ENCODE data around the gene GPHA2. TPM values are rescaled to one million over a fixed set of nuclear protein-coding genes. Genes with fewer than 3 reads are reported as not detected.
A peak's percentile ranks its signal among the peaks of the same experiment; 100 is the strongest.

The GPHA2 gene
- total and polyA plus RNA-seq, 2 of the 13 experiments (the other 11 are each of a cell fraction or from before 2014, with no cell fraction given) = 13.0 to 19.1 TPM

DNA sequence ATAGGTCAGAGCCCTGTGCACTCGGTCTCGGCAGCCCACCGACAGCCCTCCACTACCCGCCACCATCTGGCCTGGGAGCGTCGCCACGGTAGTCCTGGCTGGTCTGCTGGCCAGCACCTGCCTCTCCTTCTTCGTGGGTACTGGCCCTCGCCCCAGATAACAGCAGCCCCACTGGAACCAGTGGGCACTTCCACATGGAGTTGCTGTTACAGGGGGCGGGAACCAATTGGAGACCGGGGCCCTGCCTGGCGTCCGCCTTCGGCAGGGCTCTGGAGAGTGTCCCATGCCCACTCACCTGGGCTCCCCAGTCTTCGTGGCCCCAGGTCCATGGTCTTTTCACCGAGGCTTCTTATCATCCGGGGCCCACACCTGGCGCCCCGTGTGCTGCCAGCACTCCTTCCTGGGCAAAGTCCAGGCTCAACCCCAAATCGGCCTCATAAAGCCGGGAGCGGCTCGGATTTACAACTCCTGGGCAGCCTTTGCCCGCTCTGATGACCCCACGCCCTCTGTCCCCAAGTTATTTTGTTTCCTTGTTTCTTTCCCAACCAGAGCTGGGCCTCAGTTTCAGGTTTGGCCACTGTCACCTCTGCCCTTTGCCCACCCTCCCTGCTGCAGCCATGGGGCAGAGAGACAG is 44.4 kb downstream of the GPHA2 start (continued):
- TF ChIP-seq ZNF639 (CRISPR knock-in tag; conservative IDR thresholded peaks at IDR 0.05) (no peak), MXI1 (IDR thresholded peaks at IDR 0.05; ENCODE audit: borderline replicate concordance, low read depth, low read length) (no peak), FOXA3 (CRISPR knock-in tag; IDR thresholded peaks at IDR 0.05) (no peak), TRIM24 (CRISPR knock-in tag; IDR thresholded peaks at IDR 0.05) (no peak), CCAR2 (optimal IDR thresholded peaks at IDR 0.05; ENCODE audit: low read depth, low read length) (no peak), TAF15 (IDR thresholded peaks at IDR 0.05; ENCODE audit: low read depth, low read length, poor library complexity, severe bottlenecking) (peak; percentile 61), ZNF407 (CRISPR knock-in tag; IDR thresholded peaks at IDR 0.05; ENCODE audit: not compliant biosample characterization) (no peak), ARNTL (CRISPR knock-in tag; IDR thresholded peaks at IDR 0.05) (no peak), GRHL1 (CRISPR knock-in tag; conservative IDR thresholded peaks at IDR 0.05) (no peak)
- TF ChIP-seq, protein P1, sequence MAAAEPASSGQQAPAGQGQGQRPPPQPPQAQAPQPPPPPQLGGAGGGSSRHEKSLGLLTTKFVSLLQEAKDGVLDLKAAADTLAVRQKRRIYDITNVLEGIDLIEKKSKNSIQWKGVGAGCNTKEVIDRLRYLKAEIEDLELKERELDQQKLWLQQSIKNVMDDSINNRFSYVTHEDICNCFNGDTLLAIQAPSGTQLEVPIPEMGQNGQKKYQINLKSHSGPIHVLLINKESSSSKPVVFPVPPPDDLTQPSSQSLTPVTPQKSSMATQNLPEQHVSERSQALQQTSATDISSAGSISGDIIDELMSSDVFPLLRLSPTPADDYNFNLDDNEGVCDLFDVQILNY (CRISPR knock-in tag; conservative IDR thresholded peaks at IDR 0.05) = no peak
- TF ChIP-seq, protein P2, sequence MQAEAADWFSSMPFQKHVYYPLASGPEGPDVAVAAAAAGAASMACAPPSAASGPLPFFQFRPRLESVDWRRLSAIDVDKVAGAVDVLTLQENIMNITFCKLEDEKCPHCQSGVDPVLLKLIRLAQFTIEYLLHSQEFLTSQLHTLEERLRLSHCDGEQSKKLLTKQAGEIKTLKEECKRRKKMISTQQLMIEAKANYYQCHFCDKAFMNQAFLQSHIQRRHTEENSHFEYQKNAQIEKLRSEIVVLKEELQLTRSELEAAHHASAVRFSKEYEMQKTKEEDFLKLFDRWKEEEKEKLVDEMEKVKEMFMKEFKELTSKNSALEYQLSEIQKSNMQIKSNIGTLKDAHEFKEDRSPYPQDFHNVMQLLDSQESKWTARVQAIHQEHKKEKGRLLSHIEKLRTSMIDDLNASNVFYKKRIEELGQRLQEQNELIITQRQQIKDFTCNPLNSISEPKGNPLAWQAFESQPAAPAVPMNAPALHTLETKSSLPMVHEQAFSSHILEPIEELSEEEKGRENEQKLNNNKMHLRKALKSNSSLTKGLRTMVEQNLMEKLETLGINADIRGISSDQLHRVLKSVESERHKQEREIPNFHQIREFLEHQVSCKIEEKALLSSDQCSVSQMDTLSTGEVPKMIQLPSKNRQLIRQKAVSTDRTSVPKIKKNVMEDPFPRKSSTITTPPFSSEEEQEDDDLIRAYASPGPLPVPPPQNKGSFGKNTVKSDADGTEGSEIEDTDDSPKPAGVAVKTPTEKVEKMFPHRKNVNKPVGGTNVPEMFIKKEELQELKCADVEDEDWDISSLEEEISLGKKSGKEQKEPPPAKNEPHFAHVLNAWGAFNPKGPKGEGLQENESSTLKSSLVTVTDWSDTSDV (CRISPR knock-in tag; IDR thresholded peaks at IDR 0.05) = no peak

All from HepG2 (cell line).